ENCODE measurements around the gene FN1.

Gene FN1

DNA sequence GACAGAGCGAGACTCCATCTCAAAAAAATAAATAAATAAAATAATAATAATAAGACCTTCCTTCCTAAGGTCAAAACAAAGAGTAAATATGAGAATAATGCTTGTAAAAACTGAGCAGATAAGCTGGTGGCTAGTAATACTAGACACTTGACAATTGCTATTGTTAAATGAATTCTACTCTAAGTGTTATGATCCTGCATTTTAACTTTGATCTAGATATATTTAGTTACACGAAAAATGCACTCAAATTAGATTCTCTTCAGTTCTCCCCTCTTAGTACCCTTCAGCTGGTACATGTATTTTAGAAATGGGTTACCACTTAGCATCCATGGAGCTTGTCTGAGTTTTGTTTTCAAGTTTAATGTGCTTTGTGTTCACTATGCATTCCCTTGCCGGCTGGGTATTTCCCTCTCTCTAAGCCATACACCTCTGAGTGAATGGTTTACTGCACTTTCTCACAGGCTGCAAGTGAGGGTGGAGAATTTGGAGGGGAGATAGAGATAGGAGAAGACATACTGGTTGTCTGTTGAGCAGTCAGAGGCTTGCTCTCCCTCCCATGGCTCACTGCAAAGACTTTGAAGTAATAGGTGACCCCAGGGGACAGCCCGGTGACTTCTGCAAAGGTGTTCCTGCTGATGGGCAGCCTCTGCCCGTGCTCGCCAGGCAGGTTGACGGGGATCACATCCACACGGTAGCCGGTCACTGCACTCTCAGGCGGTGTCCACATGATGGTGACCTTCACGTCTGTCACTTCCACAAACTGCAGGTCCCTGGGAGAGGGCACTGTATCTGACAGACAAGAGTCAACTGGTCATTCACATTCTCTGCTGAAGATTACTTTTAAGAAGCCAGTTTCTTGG is 29.9 kb downstream of the FN1 start:
- DNase-seq: no peak

DNA sequence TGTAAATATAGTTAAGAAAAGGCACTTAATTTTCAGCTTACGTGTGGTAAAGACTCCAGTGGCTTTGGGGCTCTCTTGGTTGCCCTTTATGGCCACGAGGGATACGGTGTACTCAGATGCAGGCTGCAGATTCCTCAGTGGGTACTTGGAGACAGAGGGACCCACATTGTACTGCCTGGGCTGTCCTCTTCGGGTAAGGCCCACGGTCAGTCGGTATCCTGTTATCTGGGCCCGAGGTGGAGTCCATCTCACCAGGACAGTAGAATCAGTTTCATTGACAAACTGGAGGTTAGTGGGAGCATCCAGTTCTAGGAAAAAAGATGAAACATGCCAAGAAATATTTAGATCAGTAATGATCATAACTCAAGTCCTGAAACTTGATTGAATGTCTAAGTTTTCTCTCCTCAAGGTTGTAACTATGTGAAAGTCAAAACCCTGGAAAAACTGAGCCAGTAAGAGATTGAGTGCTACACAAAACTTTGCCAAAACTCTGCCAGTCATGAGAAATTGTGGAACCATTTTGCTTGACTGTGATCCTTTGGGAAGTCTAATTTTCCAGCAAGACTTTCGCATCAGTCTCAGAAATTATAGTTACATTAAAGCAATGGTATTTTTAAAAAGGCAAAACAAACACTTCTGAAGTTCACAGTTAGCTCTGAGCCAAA is 31.4 kb downstream of the FN1 start:
- no peak for DNase-seq

DNA sequence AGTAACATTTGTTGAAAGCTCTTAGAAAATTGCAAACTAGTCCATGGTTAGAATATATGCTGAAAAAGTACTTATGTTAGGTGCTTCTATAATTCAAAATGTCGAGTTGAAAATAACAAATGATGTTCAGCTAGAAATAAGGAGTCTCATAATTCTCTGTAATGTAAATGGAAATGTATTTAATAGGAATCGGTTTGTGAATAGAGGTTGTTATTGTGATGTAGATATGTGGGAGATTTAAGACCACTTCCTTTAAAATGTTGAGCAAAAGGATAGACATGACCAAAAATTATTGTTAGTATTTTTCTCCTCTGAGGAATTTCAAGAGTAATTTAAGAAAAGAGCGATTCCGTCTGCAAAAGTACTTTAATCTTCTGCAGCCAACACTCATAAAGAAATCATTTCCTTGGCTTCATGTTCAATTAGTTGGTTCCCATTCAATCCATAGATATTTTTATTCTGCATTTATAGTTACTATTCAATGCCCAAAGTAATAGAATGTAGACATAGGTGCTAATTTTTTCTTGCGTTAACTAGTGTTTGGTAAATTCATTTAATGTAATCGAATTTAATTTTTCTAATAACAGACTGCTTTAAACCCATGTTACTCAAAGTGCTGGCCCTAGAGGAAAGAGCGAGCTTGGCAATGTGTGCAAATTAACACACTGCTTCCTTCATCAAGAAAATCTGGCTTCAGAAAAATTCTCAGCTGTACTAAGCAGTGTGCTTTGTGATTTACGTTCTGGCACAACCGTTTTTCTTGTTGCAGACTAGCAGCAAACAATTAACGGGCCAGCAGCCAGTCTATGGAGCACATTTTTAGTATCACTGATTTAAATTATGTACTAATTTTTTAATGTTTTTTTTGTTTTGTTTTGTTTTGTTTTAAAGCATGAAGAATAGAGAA is 32.2 kb downstream of the FN1 start:
- no peak for DNase-seq

DNA sequence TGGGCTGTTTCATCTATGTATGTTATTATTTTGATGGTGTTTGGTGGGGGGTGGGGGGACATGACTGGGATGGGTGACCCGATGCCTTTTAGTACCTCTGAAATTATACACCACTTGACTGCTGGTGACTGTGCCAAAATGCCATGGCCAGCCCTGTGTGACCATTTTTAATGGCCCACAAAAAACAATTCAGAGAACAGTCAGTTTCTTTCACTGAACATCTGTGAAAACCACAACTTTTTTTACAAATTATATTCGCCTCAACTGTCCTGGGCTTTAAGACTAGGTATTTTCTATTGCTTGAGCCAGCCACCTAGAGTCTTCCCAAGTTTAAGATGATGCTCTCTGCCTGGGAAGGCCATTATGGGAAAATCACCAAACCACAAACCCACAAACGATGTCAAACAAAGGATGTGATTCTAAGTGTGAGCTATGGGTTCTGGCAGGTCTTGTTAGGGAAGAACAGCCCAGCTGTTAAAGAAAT is 33.9 kb downstream of the FN1 start:
- no peak for DNase-seq

DNA sequence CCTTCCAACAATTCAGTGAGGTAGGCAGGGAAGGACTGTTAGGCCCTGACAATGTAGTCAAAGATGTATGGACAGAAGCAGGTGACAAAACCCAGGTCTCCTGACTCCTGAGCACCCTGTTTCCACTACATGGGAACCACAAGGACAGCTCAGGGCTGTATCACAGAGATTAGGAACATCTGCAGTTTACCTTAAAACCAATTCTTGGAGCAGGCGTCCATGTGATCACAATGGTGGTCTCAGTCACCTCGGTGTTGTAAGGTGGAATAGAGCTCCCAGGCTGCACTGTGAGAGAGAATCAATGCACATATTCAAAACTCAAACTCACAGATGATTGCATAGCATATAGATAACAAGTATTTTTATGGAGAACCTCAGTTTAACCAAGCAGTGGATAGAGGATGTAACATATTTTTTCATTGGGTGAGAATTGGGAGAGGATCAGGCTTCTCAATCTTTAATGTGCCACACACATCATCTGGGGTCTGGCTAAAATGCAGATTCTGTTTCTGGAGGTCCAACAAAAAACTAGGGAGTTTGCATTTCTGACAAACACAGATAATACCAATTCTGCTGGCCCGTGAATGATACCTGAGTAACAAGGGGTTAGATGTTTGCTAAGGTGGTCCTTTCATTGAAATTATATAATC is 36.7 kb downstream of the FN1 start:
- DNase-seq: no peak

DNA sequence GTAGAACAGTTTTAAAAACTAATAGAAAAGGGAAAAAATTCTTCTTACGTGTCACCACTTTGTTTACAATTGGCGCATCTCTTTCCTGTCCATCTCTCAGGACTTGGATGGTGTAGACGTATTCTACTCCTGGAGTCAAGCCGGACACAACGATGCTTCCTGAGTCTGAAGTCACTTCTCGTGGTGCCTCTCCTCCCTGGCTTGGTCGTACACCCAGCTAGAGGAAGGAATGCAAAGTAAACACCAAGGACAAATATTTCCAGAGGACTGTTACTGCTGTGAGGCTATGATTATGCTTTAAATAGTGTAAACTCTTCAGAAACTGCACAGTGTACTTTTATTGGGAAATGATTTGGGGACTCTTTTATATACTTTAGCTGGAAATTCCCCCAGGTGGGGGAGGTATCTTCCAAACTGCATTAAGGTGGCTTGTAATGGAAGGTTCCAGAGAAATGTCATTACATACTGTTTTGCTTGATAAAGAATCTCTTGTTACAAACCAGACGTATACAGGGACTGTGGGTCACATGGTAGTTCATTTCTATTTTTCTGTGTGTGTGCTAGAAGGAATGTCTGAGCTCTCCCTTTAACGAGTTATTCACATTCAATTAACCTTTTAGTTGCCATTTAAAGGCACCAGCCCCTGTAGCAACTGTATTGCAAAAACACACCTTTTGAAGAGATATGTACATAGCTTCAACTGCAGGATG is 38.1 kb downstream of the FN1 start:
- DNase-seq: no peak

DNA sequence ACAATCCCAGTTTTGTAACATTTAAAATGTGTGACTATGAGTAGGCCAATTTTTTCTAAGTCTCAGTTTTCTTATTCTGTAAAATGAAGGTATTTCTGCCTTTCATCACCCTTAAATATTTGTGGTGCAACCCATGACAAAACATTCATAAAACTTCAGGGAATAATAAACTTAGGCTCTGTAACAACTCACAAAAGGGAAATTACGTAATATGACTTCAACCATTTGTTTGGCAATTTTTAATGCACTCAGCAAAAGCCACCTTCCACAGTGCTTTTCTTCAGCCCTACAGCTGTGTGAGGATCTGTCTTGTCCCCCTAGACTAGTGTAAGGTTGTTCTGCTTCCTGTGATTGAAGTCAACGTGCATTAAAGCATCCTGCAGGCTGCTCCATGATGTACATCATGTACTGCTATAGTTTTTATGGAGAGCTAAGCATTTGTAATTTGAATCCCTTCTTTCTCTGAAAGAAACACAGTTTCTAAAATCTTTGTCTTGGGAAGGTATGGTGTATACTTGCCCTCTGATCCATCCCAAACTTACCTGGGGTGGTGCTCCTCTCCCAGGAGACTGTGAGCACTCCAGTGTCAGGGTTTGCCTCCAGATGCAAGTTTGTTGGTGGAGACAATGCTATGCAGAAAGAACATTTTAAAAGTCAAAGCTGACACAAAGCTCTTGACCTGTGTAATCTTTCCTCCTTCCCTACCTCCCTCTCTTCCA is 39.1 kb downstream of the FN1 start:
- DNase-seq: no peak

DNA sequence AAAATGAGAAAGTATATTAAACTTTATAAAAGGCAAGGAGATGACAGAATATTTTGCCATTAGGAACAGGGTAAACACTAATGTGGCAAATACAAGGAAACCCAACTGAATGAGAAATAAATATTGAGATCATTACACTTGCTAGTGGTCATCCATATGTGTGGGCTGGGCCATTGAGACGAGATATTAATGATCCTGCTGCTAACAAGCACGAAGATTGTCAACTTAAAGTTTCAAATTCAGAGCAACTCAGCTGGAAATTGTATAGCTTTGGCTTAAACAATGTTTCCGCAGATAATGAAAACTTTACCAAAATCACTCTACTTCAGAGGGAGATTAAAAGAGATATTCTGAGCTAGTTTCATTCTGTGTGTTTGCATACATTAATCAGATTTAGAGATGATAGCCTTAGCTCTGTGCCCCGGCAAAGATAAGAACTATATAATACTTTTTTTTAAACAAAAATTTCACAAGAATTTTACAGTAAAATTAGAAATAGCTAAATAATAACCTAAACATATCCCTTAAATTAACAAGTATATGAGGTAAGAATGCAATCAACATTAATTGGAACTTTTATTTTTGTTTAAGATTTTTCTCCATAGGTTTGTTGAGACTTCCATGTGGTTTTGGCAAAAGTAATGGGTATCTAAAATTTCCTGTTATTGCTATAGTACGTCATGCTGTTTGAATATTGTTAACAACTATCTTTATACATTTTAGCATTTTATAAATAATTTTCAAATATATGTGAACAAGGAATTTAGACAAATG is 40.0 kb downstream of the FN1 start:
- DNase-seq: no peak

DNA sequence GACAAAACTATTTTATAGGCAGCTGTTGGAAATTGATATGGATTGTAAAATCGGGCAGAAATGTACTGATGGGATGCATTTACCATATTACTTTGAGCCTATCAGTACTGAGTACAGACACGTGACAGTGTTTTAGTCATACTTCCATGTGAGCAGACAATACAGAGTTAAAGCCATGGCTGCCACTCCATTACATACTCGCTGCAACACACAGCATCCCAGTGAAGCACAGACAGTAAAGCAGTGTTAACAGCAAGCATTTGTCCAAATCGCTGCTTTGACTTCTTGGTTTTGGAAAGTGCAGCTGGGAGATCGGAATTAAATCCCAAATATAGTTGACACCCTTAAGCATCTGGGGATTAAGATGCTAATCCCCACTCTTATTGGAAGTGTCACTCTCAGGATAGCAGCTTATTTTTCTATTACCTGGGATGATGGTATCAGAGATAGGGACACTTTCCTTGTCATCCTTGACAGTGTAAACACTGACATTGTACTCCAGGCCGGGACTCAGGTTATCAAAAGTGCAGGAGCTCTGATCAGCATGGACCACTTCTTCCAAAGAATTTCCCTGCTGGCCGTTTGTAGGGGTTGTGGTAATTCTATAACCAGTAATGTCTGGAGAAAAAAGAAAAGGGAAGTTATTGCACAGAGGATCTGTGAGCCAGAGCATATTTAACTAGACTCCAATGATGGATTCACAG is 41.6 kb downstream of the FN1 start:
- no peak for DNase-seq

DNA sequence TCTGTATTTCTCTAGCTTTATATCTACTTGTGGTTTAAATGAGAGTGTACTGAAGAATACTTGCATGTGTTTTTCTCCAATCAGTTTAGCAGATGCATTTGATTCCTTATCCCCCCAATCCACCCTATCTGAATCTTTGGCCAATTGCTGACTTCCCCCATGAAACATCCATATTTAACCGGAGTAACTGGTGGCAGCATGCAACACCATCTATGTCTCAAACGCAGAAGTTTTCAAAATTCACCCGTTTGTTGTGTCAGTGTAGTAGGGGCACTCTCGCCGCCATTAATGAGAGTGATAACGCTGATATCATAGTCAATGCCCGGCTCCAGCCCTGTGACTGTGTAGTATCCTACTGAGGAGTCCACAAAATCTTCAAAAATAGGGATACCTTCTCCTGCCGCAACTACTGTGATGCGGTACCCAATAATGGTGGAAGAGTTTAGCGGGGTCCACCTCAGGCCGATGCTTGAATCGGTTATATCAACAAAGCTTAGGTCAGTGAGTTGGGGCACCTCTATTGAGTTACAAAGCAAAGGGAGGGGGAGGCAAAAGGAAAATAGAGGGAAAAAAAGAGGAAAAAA is 43.1 kb downstream of the FN1 start:
- DNase-seq: no peak

DNA sequence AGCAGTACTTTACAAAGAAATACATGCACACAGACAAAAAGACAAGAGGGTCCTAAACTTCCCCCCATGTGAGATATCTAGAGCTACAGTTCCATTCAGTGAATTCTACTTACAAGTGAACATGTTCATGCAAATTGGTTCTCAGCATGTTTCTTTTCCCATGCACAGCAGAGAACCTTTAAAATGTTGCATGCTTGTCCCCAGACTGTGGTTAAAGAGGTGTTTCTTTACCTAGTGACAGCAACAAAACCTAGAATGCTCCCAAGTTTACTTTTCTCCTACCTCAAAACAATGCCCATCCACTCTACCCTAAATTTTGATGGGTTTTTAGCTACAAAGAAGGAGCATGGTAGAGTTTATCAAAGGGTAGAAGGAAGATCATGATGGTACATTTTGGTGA is 43.7 kb downstream of the FN1 start:
- no peak for DNase-seq

DNA sequence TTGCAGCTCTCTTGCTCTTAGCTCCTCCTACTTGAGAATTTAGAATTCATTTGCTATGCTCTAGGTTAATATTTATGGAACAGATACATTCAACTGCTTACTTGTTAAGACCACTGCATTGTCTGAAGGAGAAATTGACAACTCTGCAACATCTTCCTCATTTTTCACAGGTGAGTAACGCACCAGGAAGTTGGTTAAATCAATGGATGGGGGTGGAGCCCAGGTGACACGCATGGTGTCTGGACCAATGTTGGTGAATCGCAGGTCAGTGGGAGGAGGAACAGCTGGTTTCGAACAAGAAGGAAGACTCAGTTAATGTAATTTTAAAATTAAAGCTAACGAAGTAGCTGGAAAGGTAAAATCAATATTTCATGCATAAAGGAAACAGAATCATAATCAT is 44.3 kb downstream of the FN1 start:
- no peak for DNase-seq

DNA sequence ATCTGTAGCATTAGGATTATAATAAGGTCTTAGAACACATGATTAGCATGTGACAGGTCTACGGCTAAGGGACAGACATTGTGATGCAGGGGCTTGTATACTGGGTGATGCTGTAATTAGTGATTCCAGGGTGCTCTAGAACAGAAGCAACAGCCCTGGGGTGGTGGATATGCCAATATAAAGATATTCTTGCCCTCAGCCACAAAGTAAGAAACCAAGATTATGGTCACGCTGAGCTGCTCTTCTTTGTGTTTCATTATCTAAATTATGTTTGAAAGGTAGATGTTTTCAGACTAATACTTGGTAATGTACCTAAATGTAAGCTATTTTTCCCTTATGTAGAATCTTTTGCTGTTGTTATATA is 45.3 kb downstream of the FN1 start:
- no peak for DNase-seq

DNA sequence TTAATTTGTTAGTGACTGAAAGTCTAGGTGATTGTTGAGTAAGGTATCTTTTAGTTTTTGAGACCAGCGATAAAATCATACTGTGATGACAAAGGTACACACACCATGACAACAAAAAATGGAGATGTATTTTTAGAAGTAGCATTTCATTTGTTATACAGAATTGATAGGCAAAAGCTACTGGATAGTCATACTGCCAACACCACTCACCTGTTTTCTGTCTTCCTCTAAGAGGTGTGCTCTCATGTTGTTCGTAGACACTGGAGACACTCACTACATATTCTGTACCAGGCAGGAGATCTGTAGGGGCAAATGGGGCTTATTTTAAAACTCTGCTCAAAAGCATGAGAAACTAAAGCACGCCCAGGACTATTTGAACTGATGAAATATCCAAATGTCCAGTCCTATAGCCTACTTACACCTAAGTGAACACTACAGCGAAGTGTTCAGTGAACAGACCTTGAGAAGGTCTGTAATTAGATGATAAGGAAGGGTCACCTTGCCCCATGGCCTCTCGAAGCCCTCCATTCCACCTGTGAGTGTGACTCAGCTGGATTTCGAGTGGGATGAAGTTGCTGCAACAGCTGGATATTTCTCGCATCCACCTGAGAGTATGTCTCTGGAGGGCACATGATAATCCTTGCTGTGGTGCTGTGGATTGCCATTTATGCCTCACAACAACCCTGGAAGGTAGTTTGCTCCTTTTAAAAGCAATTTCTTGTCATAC is 47.7 kb downstream of the FN1 start:
- DNase-seq: no peak

DNA sequence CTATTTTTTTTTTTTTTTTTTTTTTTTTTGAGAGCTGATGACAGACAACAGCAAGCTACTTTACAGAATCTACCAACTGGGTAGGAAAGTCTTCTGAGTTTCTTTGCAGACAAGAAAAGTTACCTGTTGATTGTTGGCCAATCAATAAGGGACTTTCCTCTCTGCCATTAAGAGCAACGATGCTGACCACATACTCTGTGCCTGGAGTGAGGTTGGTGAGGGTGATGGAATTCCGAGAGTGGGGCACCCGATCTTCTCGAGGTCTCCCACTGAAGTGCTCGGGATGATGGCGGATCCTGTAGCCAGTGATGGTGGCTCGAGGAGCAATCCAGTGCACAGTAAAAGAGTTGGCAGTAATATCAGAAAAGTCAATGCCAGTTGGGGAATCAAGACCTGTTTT is 49.3 kb downstream of the FN1 start:
- DNase-seq: no peak

DNA sequence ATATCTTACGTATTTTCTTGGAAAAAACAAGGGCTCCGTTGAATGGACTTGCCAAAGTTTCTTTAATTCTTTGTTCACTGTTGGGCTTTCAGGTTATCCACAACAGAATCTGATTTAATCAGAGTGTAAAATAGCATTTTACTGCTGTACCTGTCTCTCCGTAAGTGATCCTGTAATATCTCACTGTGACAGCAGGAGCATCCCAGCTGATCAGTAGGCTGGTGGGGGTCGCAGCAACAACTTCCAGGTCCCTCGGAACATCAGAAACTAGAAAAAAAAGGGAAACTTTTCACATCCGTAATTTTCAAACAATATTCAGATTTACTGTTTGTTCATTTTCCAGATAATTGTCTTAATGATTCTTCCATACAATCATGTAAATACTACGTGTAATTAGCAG is 51.2 kb downstream of the FN1 start:
- DNase-seq: no peak

DNA sequence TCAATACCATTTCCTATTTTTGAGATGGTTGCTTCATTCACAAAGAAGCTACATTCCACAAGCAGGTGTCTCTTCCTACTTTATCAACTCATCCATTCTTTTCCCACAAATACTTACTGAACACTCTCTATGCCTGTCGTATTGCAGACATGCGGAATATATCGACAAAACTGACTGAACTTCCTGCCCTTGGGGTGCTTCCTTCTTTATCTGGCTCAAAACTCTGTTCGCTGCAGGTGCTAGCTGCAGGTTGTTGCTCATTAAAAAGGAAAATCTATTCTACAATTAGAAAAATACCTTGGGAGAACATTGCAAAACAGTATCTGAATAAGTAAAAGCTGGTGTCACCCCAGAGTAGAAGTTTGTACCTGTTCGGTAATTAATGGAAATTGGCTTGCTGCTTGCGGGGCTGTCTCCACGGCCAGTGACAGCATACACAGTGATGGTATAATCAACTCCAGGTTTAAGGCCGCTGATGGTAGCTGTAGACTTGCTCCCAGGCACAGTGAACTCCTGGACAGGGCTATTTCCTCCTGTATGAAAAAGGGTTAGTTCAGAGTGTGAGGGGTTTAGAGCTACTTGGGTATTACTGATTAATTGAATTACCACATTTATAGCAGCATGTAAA is 52.1 kb downstream of the FN1 start:
- DNase-seq: no peak

DNA sequence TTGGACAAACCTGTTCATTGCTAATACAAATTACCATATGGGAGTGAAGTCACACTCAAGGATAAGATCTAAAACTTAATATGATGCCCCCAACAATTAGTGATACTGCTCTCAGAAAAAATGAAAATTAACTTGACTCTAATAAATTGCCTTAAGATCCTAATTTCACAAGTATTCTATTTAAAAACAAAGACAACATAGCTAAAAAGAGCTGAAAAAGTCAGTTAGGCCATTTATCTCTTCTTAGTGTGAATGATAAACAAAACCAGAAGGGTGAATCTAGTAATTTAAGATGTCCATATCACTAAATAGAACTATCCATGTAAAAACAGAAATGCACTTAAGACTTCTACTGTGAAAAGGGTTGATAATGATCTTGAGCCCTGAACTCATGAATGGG is 53.4 kb downstream of the FN1 start:
- no peak for DNase-seq

DNA sequence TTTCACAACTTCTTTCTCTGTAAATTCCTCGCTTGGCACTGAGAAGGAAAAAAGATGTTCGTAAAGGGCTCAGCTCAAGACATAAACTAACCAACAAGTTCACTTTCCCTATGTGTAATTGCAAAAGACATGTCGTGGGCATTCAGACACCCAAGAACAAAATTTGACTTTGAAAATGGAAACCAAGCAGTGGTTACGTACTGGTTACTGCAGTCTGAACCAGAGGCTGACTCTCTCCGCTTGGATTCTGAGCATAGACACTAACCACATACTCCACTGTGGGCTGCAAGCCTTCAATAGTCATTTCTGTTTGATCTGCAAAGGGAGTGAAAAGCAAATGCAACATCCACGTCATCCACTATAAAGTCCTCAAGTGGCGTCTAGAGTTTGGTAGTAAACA is 53.9 kb downstream of the FN1 start:
- DNase-seq: no peak
